GM19035 (cell line): Measurements from ENCODE around the gene MAD1L1.

Experiments used
- ATAC-seq: cut with Tn5 transposase; IDR thresholded peaks from one replicate; pipeline ENCODE4 v1.9.1; 2021; ENCODE audit not compliant: unreplicated experiment

The MAD1L1 gene

GRCh38 chr7:2219606-2220005 lies 13.1 kb downstream of the MAD1L1 start:
- no peak for ATAC-seq

GRCh38 chr7:2219136-2219535 lies 13.6 kb downstream of the MAD1L1 start:
- no peak for ATAC-seq

- ATAC-seq: no peak
Measured at GRCh38 chr7:2218444-2218785, 14.3 kb downstream of the MAD1L1 start.

- no peak for ATAC-seq
Measured at GRCh38 chr7:2217716-2218443, 14.9 kb downstream of the MAD1L1 start.

- no peak for ATAC-seq
Measured at GRCh38 chr7:2217206-2217605, 15.5 kb downstream of the MAD1L1 start.

- ATAC-seq: no peak
Measured at GRCh38 chr7:2215851-2216250, 16.9 kb downstream of the MAD1L1 start.

GRCh38 chr7:2214636-2215035 lies 18.1 kb downstream of the MAD1L1 start:
- no peak for ATAC-seq

GRCh38 chr7:2213551-2214215 lies 19.1 kb downstream of the MAD1L1 start:
- no peak for ATAC-seq

GRCh38 chr7:2212906-2213305 lies 19.8 kb downstream of the MAD1L1 start:
- no peak for ATAC-seq

GRCh38 chr7:2211926-2212325 lies 20.8 kb downstream of the MAD1L1 start:
- no peak for ATAC-seq

GRCh38 chr7:2211259-2211880 lies 21.4 kb downstream of the MAD1L1 start:
- no peak for ATAC-seq

- ATAC-seq: no peak
Measured at GRCh38 chr7:2210551-2211258, 22.0 kb downstream of the MAD1L1 start.

GRCh38 chr7:2209961-2210323 lies 22.8 kb downstream of the MAD1L1 start:
- no peak for ATAC-seq

- ATAC-seq: peak; percentile 69
Measured at GRCh38 chr7:2209146-2209960, 23.4 kb downstream of the MAD1L1 start.

- ATAC-seq: no peak
Measured at GRCh38 chr7:2208712-2209111, 24.0 kb downstream of the MAD1L1 start.

- no peak for ATAC-seq
Measured at GRCh38 chr7:2205036-2205780, 27.5 kb downstream of the MAD1L1 start.

GRCh38 chr7:2204446-2204845 lies 28.3 kb downstream of the MAD1L1 start:
- ATAC-seq: no peak

- ATAC-seq: no peak
Measured at GRCh38 chr7:2203766-2204300, 28.9 kb downstream of the MAD1L1 start.

- ATAC-seq: no peak
Measured at GRCh38 chr7:2202901-2203765, 29.6 kb downstream of the MAD1L1 start.
